GM18507 (cell line): ENCODE measurements around the gene CCDC13.

Source experiments
- DNase-seq: peaks from one replicate; pipeline ENCODE4 v3.0.0; 2011; ENCODE audit warnings: low read depth; ENCODE audit not compliant: insufficient read length; ENCODE audit errors: extremely low spot score
- FAIRE-seq: peaks from 2 replicates; lab custom pipeline; 2011; peaks lifted over from hg19 to GRCh38; lab: Jason Lieb, UNC

The CCDC13 gene

DNA sequence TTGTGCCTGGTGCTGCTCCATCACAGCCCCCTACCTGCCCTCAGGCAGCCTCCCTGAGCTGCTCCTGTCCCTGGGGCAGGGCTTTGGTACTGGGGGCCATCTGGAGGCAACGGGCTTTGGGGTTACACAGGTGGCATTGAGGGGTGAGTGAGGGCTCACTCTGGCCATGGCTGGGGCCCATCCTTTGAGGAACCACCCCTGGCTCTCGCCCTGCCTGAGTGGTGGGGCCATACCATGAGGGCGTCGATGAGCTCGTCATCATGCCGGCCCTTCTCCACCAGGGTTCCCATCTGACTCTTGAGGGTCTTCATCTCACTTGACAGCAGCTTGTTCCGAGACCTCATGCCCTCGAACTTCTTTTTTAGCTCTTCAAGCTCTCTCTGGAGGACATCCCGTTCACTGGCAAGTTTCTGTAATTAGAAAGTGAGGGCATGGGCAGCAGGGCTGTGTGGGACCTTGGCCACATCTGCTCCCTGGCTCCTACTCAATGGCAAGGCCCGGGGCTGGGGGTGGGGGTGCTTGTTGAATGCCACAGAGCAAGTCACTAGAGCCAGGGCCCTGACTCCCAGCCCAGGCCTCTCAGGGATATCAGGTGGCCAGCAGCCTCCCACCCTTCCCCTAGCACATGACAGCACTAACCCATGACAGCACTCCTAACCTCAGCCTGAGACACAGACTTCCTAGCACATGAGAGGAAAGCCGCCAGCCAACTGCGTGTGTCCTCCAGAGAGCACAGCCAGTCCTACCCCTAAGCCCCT, 33.5 kb downstream of the CCDC13 start:
- FAIRE-seq (no peak), DNase-seq (no peak)

DNA sequence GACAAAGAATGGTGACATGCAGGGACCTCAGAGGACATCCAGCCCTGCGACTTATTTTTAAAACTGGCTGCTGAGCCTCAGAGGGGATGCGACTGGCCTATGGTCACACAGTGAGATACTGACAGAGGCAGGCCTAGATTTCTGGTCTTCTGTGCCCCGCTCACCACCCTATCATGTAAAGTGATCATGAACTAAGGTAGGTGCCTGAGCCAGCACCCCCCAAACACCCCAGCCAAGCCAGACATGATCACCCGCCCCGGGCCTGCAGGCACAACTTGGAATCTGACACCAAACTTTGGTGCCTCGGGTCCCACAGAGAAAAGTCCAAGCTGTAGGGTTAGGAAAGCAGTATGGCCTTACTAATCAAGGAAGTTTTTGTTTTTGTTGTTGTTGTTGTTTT, 36.5 kb downstream of the CCDC13 start:
- DNase-seq = no peak
- FAIRE-seq = no peak

DNA sequence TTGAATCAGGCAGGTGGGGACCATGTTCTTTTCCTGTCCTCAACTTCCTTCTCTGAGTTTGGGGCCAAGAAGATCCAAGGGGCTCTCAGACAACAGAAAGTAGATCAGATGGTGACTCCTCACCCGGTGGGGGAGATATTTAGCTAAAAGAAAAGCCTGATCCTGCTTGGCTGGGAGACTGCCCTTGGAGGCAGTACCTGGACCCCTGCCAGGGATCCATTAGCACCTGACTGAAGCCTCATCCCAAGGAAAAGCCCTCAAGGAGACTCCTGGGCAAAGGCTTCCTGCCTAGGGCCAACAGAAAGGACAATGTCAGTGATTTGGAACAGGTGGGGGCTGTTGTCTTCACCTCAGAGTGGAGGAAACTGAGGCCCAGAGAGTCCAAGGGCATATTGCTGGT, 37.0 kb downstream of the CCDC13 start:
- no peak for FAIRE-seq
- DNase-seq = no peak

- FAIRE-seq (no peak), DNase-seq (no peak)
Measured at GRCh38 chr3:42735615-42736014, 37.4 kb downstream of the CCDC13 start.

- FAIRE-seq (no peak), DNase-seq (no peak)
Measured at GRCh38 chr3:42735019-42735418, 38.0 kb downstream of the CCDC13 start.

DNA sequence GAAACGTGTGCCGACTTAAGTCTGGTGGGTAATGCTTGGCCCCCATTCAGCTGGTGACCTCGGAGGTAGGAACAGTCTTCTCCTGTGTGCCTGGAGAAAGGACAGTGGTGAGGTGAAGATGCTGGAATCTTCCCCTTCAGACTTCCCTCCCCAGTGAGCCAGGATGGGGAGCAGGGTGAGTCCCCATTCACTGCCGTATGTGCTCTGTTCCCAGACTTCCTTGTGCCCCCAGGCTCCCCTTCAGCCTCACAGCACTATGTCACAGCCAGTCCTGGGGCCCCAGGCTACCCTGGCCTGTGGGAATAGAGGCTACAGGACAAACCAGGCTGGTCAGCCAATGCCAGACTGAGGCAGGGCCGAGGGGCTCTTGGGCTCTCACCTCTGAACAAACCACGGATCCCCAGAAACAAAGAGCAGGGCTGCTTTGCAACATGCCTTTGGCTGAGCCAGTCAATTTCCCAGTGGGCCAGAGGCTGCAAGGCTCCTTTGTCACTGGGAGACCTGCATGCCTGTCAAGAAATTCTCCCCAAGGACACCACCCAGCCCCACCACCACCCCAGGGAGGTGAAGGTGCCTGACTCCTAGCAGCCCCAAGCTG, 38.7 kb downstream of the CCDC13 start:
- DNase-seq (no peak), FAIRE-seq (no peak)

DNA sequence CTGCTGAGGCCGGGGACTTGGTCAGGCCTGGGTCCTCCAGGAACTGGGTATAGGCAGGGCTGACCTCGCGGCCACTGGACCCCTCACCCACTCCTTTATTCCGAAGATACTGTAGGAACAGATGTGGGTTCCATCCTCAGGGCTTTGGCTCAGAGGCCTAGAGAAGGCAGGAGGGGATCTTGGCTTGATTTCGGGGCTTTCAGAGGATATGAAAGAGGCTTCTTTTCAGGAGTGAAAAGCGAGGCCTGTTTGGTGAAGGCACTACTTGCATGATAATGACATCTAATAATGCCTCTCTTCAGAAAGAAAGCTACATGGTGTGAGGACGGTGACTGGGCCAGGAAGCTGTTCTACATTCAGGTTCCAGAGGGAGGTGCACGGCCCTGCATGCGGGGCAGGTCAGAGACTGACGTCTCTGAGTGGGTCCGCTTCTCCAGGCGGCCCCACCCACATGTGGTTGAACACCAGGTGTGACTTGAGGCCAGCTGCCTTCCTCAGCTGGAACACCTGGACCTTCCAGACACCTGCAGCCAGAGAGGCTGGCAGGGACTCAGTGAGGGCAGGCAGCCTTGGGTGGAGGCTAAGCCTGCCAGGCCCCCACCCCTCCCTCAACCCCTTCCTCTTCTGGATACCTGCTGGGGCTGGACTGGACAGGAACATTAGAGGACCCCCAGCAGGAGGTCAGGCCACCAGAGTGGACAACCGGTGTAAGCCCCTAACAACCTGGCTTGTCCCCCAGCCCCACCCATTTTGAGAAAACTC, 39.4 kb downstream of the CCDC13 start:
- DNase-seq (no peak), FAIRE-seq (no peak)

- no peak for FAIRE-seq
- no peak for DNase-seq
Measured at GRCh38 chr3:42732829-42733459, 40.1 kb downstream of the CCDC13 start.

DNA sequence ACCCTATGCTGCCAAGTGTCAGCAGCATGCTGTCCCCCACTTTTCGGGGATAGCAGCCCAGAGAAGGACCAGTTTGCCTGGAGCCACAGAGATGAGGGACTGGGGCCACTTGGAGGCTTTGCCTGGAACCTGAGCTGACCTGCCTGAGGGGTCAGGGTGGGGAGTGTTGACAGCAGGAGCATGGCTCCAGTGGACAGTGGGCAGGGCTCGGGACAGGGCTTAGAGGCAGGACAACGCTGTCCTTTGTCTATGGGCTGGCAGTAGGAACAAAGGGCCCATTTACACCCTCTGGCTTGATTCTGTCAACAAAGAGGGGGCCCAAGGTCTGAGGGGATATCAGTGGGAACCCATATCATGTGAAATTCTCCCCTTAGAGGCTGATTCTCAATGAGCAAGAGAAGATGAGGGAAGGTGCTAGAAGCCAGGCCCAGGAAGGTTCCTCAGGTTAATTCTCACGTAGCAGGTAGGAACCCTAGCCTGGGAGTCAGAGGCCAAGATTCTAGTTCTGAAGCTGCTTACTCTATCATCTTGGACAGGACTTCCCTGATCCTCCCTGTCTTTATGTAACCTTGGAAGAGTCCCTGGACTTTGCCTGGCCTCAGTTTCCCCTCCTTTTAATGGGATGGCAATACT, 40.7 kb downstream of the CCDC13 start:
- FAIRE-seq (no peak), DNase-seq (no peak)

GRCh38 chr3:42731476-42732195, 41.4 kb downstream of the CCDC13 start:
- DNase-seq (no peak), FAIRE-seq (no peak)

GRCh38 chr3:42730706-42731420, 42.2 kb downstream of the CCDC13 start:
- DNase-seq (no peak), FAIRE-seq (no peak)

GRCh38 chr3:42730294-42730693, 42.8 kb downstream of the CCDC13 start:
- FAIRE-seq = no peak
- no peak for DNase-seq

DNA sequence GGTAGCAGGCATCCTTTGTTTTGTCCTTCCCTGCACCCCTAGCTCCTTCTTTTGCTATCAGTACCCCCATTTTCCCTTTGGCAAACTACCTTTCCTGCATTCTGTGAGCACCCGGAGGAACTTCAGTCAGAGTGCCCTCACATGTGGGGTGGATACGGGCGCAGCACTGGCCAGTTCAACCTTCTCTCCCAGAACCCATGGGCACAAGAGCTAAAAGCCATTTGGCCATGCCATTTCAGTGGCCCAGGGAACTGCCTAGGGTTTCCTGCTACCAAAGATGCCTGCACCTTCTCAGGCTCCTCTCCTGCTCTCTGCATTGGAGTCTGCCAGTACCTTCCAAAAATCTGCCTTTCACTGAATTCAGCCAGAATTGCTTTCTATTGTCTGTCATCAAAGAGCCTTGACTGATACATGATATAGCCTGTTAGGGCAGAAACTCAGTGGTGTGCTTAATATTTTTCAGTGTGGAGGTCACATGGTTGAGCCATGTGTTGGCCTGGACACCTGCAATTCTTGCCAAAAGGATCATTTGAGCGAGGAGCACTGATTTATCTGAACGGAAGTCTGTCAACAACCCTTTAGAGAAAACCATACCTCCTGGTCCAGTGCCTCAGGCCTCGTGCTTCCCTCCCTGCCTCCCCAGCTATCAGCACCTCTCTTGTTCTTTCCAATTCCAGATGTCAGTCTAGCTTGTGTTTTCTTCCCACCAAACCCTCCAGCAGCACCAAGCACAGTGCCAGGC, 43.5 kb downstream of the CCDC13 start:
- no peak for FAIRE-seq
- DNase-seq = no peak

GRCh38 chr3:42728668-42729364, 44.2 kb downstream of the CCDC13 start:
- FAIRE-seq (no peak), DNase-seq (no peak)

GRCh38 chr3:42728056-42728455, 45.0 kb downstream of the CCDC13 start:
- DNase-seq (no peak), FAIRE-seq (no peak)

DNA sequence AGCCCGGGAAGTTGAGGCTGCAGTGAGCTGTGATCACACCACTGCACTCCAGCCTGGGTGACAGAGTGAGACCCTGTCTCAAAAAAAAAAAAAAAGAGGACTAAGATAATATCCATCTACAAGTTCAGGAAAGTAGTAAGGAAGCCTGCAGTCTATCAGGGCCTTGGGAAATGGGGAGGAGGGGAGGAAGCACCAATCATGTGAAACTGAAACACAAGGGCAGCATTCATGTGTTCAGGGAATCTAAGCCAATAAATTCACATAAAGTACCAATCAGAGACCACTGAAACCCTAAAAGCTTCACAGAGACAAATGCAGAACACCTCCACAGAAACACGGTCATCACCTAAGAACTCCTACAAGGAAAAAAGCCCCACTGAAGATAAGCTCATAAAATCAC, 47.6 kb downstream of the CCDC13 start:
- FAIRE-seq = no peak
- DNase-seq = no peak

DNA sequence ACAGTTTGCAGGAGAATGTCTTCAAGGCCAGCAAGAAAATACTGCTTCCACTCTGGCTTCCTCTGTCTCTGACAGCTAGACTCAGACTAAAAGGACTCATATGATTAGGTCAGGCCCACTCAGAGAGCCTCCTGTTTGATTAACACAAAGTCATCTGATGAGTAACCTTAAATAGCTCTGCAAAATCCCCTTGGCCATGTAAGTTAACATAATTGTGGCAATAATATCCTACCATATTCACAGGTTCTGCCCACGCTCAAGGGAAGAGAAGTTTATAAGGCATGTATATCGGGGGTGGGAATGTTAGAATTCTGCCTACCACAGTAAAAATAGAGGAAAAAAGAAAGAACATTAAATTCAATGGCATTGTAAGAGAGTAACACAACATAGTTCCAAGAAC, 49.8 kb downstream of the CCDC13 start:
- DNase-seq (no peak), FAIRE-seq (no peak)
